HepG2 (cell line): ENCODE results near the gene TBC1D16. TPM values are rescaled to one million over a fixed set of nuclear protein-coding genes. Genes with fewer than 3 reads are reported as not detected.
A peak's percentile ranks its signal among the peaks of the same experiment; 100 is the strongest.

Source experiments
- ADNP ChIP-seq: sonication (generic); formaldehyde crosslinking; IDR thresholded peaks from 2 replicates; pipeline ENCODE4 v1.4.0; 2020; ENCODE audit warnings: missing genetic modification reagents
- ARNT ChIP-seq: fragments of 450-650 bp; IDR thresholded peaks from 2 replicates; pipeline ENCODE4 v1.6.1; 2017
- ATRX ChIP-seq: sonication (generic); formaldehyde crosslinking; IDR thresholded peaks from 2 replicates; pipeline ENCODE4 v1.4.0; 2020; ENCODE audit warnings: missing genetic modification reagents, borderline replicate concordance
- FLYWCH1 ChIP-seq: sonication (generic); formaldehyde crosslinking; IDR thresholded peaks from 2 replicates; pipeline ENCODE4 v1.8.1; 2023; ENCODE audit warnings: mild to moderate bottlenecking, missing genetic modification reagents
- FOXP4 ChIP-seq: sonication (generic); formaldehyde crosslinking; IDR thresholded peaks from 2 replicates; pipeline ENCODE4 v1.4.0; 2020; ENCODE audit warnings: missing genetic modification reagents
- HINFP ChIP-seq: sonication (generic); formaldehyde crosslinking; IDR thresholded peaks from 2 replicates; pipeline ENCODE4 v1.4.0; 2020; ENCODE audit warnings: low read depth, mild to moderate bottlenecking, missing genetic modification reagents
- IKZF4 ChIP-seq: sonication (generic); formaldehyde crosslinking; IDR thresholded peaks from 2 replicates; pipeline ENCODE4 v1.5.1; 2020; ENCODE audit warnings: borderline replicate concordance, mild to moderate bottlenecking, low read depth, missing genetic modification reagents; ENCODE audit errors: not compliant biosample characterization
- JUNB ChIP-seq: sonication (generic); formaldehyde crosslinking; IDR thresholded peaks from 2 replicates; pipeline ENCODE4 v1.8.0; 2022; ENCODE audit warnings: missing genetic modification reagents, mild to moderate bottlenecking, borderline replicate concordance
- PAWR ChIP-seq: sonication (generic); formaldehyde crosslinking; IDR thresholded peaks from 2 replicates; pipeline ENCODE4 v1.4.0; 2020; ENCODE audit warnings: missing genetic modification reagents, mild to moderate bottlenecking, borderline replicate concordance
- RBM22 ChIP-seq: fragments of 200-400 bp; formaldehyde crosslinking; optimal IDR thresholded peaks from 2 replicates; pipeline ENCODE3; 2017; ENCODE audit warnings: mild to moderate bottlenecking, low read length, moderate library complexity
- SRSF4 ChIP-seq: fragments of 200-400 bp; formaldehyde crosslinking; IDR thresholded peaks from one replicate; pipeline ENCODE4 v1.6.1; 2018; ENCODE audit warnings: mild to moderate bottlenecking, low read depth, low read length, moderate library complexity; ENCODE audit not compliant: poor library complexity, severe bottlenecking
- TEAD3 ChIP-seq: optimal IDR thresholded peaks from 2 replicates; pipeline ENCODE3; 2016; ENCODE audit warnings: borderline replicate concordance
- TRIM24 ChIP-seq: sonication (generic); formaldehyde crosslinking; IDR thresholded peaks from 2 replicates; pipeline ENCODE4 v1.8.0; 2022; ENCODE audit warnings: mild to moderate bottlenecking, missing genetic modification reagents
- ZHX2 ChIP-seq, 2 experiments: sonication (generic) in 1 of 2; formaldehyde crosslinking in 1 of 2; IDR thresholded peaks; 2 replicates each; pipeline versions ENCODE4 v1.6.1 to v1.9.0; 2014 to 2022; ENCODE audit warnings: antibody characterized with exemption in 1 of 2, borderline replicate concordance in 1 of 2, inconsistent platforms in 1 of 2, low read depth in 1 of 2, missing genetic modification reagents in 1 of 2
- ZNF264 ChIP-seq: sonication (generic); formaldehyde crosslinking; IDR thresholded peaks from 2 replicates; pipeline ENCODE4 v1.4.0; 2020; ENCODE audit warnings: missing genetic modification reagents
- ZNF33A ChIP-seq: sonication (generic); formaldehyde crosslinking; IDR thresholded peaks from 2 replicates; pipeline ENCODE4 v1.5.1; 2020; ENCODE audit warnings: missing genetic modification reagents, mild to moderate bottlenecking, moderate library complexity, borderline replicate concordance
- ZNF34 ChIP-seq: sonication (generic); formaldehyde crosslinking; IDR thresholded peaks from 2 replicates; pipeline ENCODE4 v1.4.0; 2020; ENCODE audit warnings: mild to moderate bottlenecking, missing genetic modification reagents, borderline replicate concordance
- ZNF382 ChIP-seq: sonication (generic); formaldehyde crosslinking; IDR thresholded peaks from 2 replicates; pipeline ENCODE4 v1.5.0; 2020; ENCODE audit warnings: missing genetic modification reagents, mild to moderate bottlenecking, borderline replicate concordance
- ZNF468 ChIP-seq: sonication (generic); formaldehyde crosslinking; IDR thresholded peaks from 2 replicates; pipeline ENCODE4 v1.8.0; 2022; ENCODE audit warnings: mild to moderate bottlenecking, moderate library complexity, missing genetic modification reagents
- polyA plus RNA-seq, 8 experiments: library from polyadenylated mRNA; depleted of rRNA in 3 of 8; stranded (reverse) in 7 of 8; unstranded in 1 of 8; fragments of >200 nt; fragmentation: Illumina TruSeq in 4 of 8; extraction: Trizol in 4 of 8; gene quantifications; 2 replicates each; pipeline versions ENCODE4 v1.2.1 to v1.2.3, GENCODE V29; 2011 to 2016; ENCODE audit warnings: low read depth in 4 of 8, missing spikeins in 1 of 8, mixed read lengths in 1 of 8; ENCODE audit not compliant: insufficient read depth in 1 of 8
- total RNA-seq, 5 experiments: library from RNA; depleted of rRNA; stranded (reverse); fragments of >200 nt; fragmentation: Illumina TruSeq; extraction: Trizol; gene quantifications; 2 replicates each; pipeline ENCODE4 v1.2.3, GENCODE V29; 2016; ENCODE audit warnings: low read depth in 1 of 5

Gene TBC1D16
- total and polyA plus RNA-seq, 2 of the 13 experiments (the other 11 are each of a cell fraction or from before 2014, with no cell fraction given), result 14.9 to 24.9 TPM

- peak; percentile 68 for TF ChIP-seq FOXP4 (CRISPR knock-in tag)
- TF ChIP-seq RBM22, result no peak
- no peak for TF ChIP-seq TRIM24 (CRISPR knock-in tag)
- no peak for TF ChIP-seq ADNP
- TF ChIP-seq ARNT, result no peak
- no peak for TF ChIP-seq IKZF4 (CRISPR knock-in tag)
- no peak for TF ChIP-seq PAWR
- no peak for TF ChIP-seq ZNF382 (CRISPR knock-in tag)
- no peak for TF ChIP-seq ZHX2 (IDR thresholded peaks at IDR 0.05; ENCODE audit: low read depth)
- no peak for TF ChIP-seq ZHX2 (CRISPR knock-in tag; IDR thresholded peaks at IDR 0.05; ENCODE audit: borderline replicate concordance)
- peak; percentile 42 for TF ChIP-seq TEAD3 (CRISPR knock-in tag)
- no peak for TF ChIP-seq SRSF4
- TF ChIP-seq HINFP, result no peak
- no peak for TF ChIP-seq JUNB
- TF ChIP-seq ZNF33A, result no peak
- TF ChIP-seq FLYWCH1 (CRISPR knock-in tag), result no peak
- TF ChIP-seq ZNF468 (CRISPR knock-in tag), result no peak
- 0 out of 2 replicates have a peak, but pooled peaks have one; percentile 48 for TF ChIP-seq ZNF264 (CRISPR knock-in tag)
- TF ChIP-seq ATRX (CRISPR knock-in tag), result no peak
- TF ChIP-seq ZNF34, result no peak
Observed at GRCh38 chr17:79990051-79990592, 45.5 kb downstream of the TBC1D16 start (continued).
